ENCODE data around the gene NLRP3.
"Not testable (repeated sequence)": the region's sequence is repeated elsewhere in the genome, so short reads cannot be mapped to it uniquely, and the experiment has no call there.

Gene NLRP3

DNA sequence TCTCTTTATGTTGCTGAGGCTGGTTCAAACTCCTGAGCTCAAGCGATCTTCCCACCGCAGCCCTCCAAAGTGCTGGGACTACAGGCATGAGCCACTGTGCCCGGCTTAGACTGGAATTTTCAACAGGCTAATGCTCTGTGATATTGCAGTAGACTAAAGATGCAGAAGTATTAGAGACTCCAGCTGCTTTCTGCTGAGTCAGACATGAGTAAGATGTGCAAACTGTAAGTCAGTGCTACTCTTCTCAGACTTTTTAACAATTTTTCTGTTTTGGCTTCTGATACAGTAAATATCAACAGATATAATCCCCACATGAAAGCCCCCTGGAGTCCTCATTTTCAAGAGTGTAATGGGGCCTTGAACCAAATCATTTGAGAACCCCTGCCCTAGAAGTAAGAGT, 29.3 kb upstream of the NLRP3 start:
- H3K4me1 ChIP-seq = peaks cover 26 to 95% (median 59%) of the 10 kb centered on the region in 10 experiments
- TF ChIP-seq Cebpa-rat (IDR thresholded peaks at IDR 0.05) = no peak
- H3K4me3 ChIP-seq = no peak overlapping the region; a peak in 1 of 20 replicates
- H3K36me3 ChIP-seq = peaks cover 0 to 9% (median 0%) of the 10 kb centered on the region in 11 experiments; a peak in 1 of 22 replicates
- no peaks in the 10 kb centered on the region for H3K27me3 ChIP-seq
- peaks cover 0 to 22% (median 14%) of the 10 kb centered on the region in 11 experiments; a peak in 17 of 22 replicates for H3K9me3 ChIP-seq (replicated peaks in 1 of 11)
- peak overlapping the region in 7 of 11 experiments; percentile 75 to 95 (median 92); a peak in 13 of 22 replicates for H3K4me2 ChIP-seq
- H3K27ac ChIP-seq = peak overlapping the region; percentile 46 to 98 (median 96); a peak in 21 of 22 replicates
- H3K9ac ChIP-seq = peak overlapping the region in 7 of 11 experiments; percentile 4 to 81 (median 61); a peak in 11 of 22 replicates
- H4K20me1 ChIP-seq = no peaks in the 10 kb centered on the region

- H3K9ac ChIP-seq = peak overlapping the region in 7 of 11 experiments; percentile 4 to 81 (median 61); a peak in 12 of 22 replicates
- peaks cover 0 to 22% (median 14%) of the 10 kb centered on the region in 11 experiments; a peak in 17 of 22 replicates for H3K9me3 ChIP-seq (replicated peaks in 1 of 11)
- H4K20me1 ChIP-seq = no peaks in the 10 kb centered on the region
- H3K27me3 ChIP-seq = no peaks in the 10 kb centered on the region
- H3K4me1 ChIP-seq = peaks cover 26 to 95% (median 60%) of the 10 kb centered on the region in 10 experiments
- peak overlapping the region; percentile 46 to 98 (median 96); a peak in 21 of 22 replicates for H3K27ac ChIP-seq
- TF ChIP-seq Cebpa-rat (IDR thresholded peaks at IDR 0.05) = no peak
- H3K36me3 ChIP-seq = peaks cover 0 to 9% (median 0%) of the 10 kb centered on the region in 11 experiments; a peak in 1 of 22 replicates
- peak overlapping the region in 8 of 11 experiments; percentile 13 to 95 (median 90); a peak in 15 of 22 replicates for H3K4me2 ChIP-seq
- peak overlapping the region in 1 of 10 experiments; percentile 9; a peak in 1 of 20 replicates for H3K4me3 ChIP-seq
Measured at GRCh38 chr1:247387096-247387495, 28.9 kb upstream of the NLRP3 start.

DNA sequence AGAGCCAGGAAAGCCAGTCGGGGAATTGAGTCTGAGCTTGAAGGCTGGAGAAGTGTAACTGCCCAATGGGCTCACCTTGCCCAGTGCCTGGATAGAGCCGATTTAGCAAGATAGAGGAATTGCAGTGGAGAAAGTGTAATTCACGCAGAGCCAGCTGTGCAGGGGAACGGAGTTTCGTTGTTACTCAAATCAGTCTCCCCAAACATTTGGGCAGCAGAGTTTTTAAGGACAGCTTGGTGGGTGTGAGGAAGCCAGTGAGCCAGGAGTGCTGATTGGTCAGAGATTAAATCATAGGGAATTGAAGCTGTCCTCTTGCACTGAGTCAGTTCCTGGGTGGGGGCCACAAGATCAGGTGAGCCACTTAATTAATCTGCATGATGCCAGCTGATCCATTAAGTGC, 28.4 kb upstream of the NLRP3 start:
- Histone ChIP-seq H3K4me1 (peaks cover 26 to 95% (median 61%) of the 10 kb centered on the region in 10 experiments), H4K20me1 (no peaks in the 10 kb centered on the region), H3K9ac (peak overlapping the region in 8 of 11 experiments; percentile 4 to 81 (median 54); a peak in 9 of 22 replicates), H3K27ac (peak overlapping the region; percentile 46 to 98 (median 96); a peak in 20 of 22 replicates), H3K4me2 (peak overlapping the region in 8 of 11 experiments; percentile 13 to 95 (median 90); a peak in 14 of 22 replicates), H3K9me3 (replicated peaks in 1 of 11) (peaks cover 0 to 22% (median 14%) of the 10 kb centered on the region in 11 experiments; a peak in 17 of 22 replicates), H3K36me3 (peaks cover 0 to 9% (median 0%) of the 10 kb centered on the region in 11 experiments; a peak in 1 of 22 replicates), H3K4me3 (peak overlapping the region in 1 of 10 experiments; percentile 9; a peak in 1 of 20 replicates), H3K27me3 (no peaks in the 10 kb centered on the region)
- no peak for TF ChIP-seq Cebpa-rat (IDR thresholded peaks at IDR 0.05)

GRCh38 chr1:247390116-247390791, 25.7 kb upstream of the NLRP3 start:
- Histone ChIP-seq H3K4me3 (peak overlapping the region; percentile 25 to 64 (median 46); a peak in 15 of 20 replicates), H3K4me2 (peak overlapping the region; percentile 84 to 95 (median 89)), H3K4me1 (peaks cover 26 to 95% (median 69%) of the 10 kb centered on the region in 10 experiments)

GRCh38 chr1:247390996-247391395, 25.0 kb upstream of the NLRP3 start:
- Histone ChIP-seq H3K4me1 (peaks cover 26 to 95% (median 75%) of the 10 kb centered on the region in 10 experiments), H3K27me3 (no peaks in the 10 kb centered on the region), H3K27ac (peak overlapping the region; percentile 74 to 98 (median 96)), H3K4me2 (peak overlapping the region; percentile 52 to 89 (median 80)), H3K9ac (peak overlapping the region; percentile 52 to 86 (median 80); a peak in 21 of 22 replicates), H3K4me3 (peak overlapping the region in 2 of 10 experiments; percentile 28 to 49; a peak in 4 of 20 replicates), H4K20me1 (no peaks in the 10 kb centered on the region), H3K9me3 (replicated peaks in 1 of 11) (no peaks in the 10 kb centered on the region), H3K36me3 (no peaks in the 10 kb centered on the region)
- TF ChIP-seq Cebpa-rat (IDR thresholded peaks at IDR 0.05) = no peak

More at GRCh38 chr1:247390116-247390791, 25.7 kb upstream of the NLRP3 start:
- Histone ChIP-seq H3K9me3 (replicated peaks in 1 of 11) (no peaks in the 10 kb centered on the region), H3K27ac (peak overlapping the region; percentile 74 to 98 (median 96); a peak in 21 of 22 replicates), H3K27me3 (no peaks in the 10 kb centered on the region), H3K9ac (peak overlapping the region; percentile 66 to 86 (median 81); a peak in 21 of 22 replicates), H4K20me1 (no peaks in the 10 kb centered on the region), H3K36me3 (no peaks in the 10 kb centered on the region)
- peak; percentile 72 to 98 (median 95); a peak in 21 of 22 replicates for TF ChIP-seq Cebpa-rat (IDR thresholded peaks at IDR 0.05)

- Histone ChIP-seq H3K4me2 (peak overlapping the region in 9 of 11 experiments; percentile 67 to 89 (median 81); a peak in 19 of 22 replicates), H3K4me1 (peaks cover 26 to 90% (median 70%) of the 10 kb centered on the region in 10 experiments), H3K36me3 (no peaks in the 10 kb centered on the region), H3K27me3 (no peaks in the 10 kb centered on the region), H3K9ac (peak overlapping the region in 9 of 11 experiments; percentile 11 to 85 (median 80); a peak in 10 of 22 replicates), H3K27ac (peak overlapping the region; percentile 74 to 98 (median 96); a peak in 21 of 22 replicates), H3K9me3 (replicated peaks in 1 of 11) (no peaks in the 10 kb centered on the region), H4K20me1 (no peaks in the 10 kb centered on the region), H3K4me3 (no peak overlapping the region)
- TF ChIP-seq Cebpa-rat (IDR thresholded peaks at IDR 0.05) = no peak
Measured at GRCh38 chr1:247392088-247392487, 23.9 kb upstream of the NLRP3 start.

DNA sequence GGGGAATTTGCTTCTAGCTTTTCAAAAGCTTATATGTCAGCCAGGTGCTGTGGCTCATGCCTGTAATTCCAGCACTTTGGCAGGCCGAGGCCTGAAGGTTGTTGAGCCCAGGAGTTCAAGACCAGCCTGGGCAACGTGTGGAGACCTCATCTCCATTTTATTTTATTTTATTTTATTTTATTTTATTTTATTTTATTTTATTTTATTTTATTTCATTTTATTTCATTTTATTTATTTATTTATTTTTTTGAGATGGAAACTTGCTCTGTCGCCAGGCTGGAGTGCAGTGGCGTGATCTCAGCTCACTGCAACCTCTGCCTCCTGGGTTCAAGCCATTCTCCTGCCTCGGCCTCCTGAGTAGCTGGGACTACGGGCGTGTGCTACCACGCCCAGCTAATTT, 20.9 kb upstream of the NLRP3 start:
- Histone ChIP-seq H3K27ac (peak overlapping the region in 9 of 11 experiments; percentile 20 to 98 (median 96); a peak in 17 of 22 replicates), H3K4me1 (peaks cover 9 to 62% (median 41%) of the 10 kb centered on the region in 10 experiments), H3K4me2 (peak overlapping the region in 6 of 11 experiments; percentile 27 to 59 (median 38); a peak in 8 of 22 replicates)
- not testable (repeated sequence) for H3K9me3 ChIP-seq (replicated peaks in 1 of 11); H4K20me1 ChIP-seq; H3K27me3 ChIP-seq; H3K4me3 ChIP-seq; H3K9ac ChIP-seq; H3K36me3 ChIP-seq

DNA sequence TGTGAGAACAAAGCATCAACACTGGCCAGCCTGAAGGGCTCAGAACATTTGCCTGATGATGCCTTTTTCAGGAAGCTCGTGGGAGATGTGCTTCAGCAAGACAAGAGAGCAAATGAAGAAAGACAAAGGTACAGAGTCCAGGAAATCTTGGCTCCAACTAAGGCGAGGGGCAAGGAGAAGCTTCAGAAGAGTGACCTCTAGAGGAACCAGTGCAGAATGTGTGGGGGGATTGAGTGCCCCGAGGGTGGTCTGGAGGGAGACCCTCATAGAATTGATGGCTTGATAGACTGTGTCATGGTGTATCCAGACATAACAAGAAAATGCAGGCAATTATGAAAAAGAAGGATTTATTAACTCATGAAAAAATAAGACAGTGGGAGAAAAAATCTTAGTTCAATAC, 15.3 kb upstream of the NLRP3 start:
- H3K4me3 ChIP-seq = no peak overlapping the region
- peak overlapping the region in 3 of 11 experiments; percentile 26 to 37 (median 31); a peak in 3 of 22 replicates for H3K27ac ChIP-seq
- H3K4me1 ChIP-seq = peaks cover 0 to 65% (median 32%) of the 10 kb centered on the region in 10 experiments; a peak in 16 of 20 replicates
- H4K20me1 ChIP-seq = no peaks in the 10 kb centered on the region
- peak overlapping the region in 6 of 11 experiments; percentile 0 to 64 (median 38); a peak in 8 of 22 replicates for H3K4me2 ChIP-seq
- peaks cover 0 to under 1% (median 0%) of the 10 kb centered on the region in 11 experiments; a peak in 1 of 22 replicates for H3K9me3 ChIP-seq (replicated peaks in 1 of 11)
- no peak for TF ChIP-seq Cebpa-rat (IDR thresholded peaks at IDR 0.05)
- H3K27me3 ChIP-seq = no peaks in the 10 kb centered on the region
- H3K9ac ChIP-seq = no peak overlapping the region; a peak in 1 of 22 replicates
- H3K36me3 ChIP-seq = no peaks in the 10 kb centered on the region

Data from BLaER1 treated with 17β-estradiol and CSF1 and Interleukin-3, amounts not matched to agents 10 nM and 100 nM (cell line).